ENCODE data around the gene MDP1. TPM values are rescaled to one million over a fixed set of nuclear protein-coding genes. Genes with fewer than 3 reads are reported as not detected.

MDP1 gene
- total and polyA plus RNA-seq, 2 donors (not counting 1 experiment from before 2014, with no cell fraction given): 14.4 to 22.1 TPM

DNA sequence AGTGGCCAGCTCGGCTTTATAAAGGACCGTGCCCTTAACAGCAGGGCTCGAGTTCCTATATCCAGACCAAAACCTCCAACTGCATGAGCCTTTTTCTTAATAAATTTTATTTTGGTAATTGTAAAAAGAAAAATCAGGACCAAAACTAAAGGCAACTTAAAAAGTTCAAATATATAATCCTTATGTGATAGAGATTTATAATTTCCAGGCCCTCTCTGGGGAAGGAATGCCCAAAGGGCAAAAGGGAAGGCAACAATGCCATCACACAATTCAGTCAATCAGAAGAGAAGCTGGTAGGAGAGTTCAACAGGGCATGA is 26.8 kb downstream of the MDP1 start:
- H3K4me1 ChIP-seq (ENCODE audit: control insufficient read depth, extremely low read depth, insufficient read depth, low read length): peaks cover 4% of the 10 kb centered on the region
- H3K27me3 ChIP-seq (ENCODE audit: control insufficient read depth, insufficient read depth, low read length): no peaks in the 10 kb centered on the region
- peaks cover 14% of the 10 kb centered on the region for H3K79me2 ChIP-seq (ENCODE audit: control insufficient read depth, insufficient read depth, low read length)
- peak overlapping the region; percentile 97 for H3K4me2 ChIP-seq (ENCODE audit: extremely low read depth, insufficient read depth, low read length)
- no peaks in the 10 kb centered on the region for H3K9me3 ChIP-seq (ENCODE audit: control insufficient read depth, insufficient read depth, low read depth, low read length)
- no peaks in the 10 kb centered on the region for H4K20me1 ChIP-seq (ENCODE audit: control insufficient read depth, extremely low read depth, insufficient read depth, low read length)
- H3K9ac ChIP-seq (ENCODE audit: insufficient read depth, low read length): peak overlapping the region; percentile 10
- no peak for DNase-seq (ENCODE audit: low read depth in 2 of 2)
- no peak overlapping the region for H2AFZ ChIP-seq (ENCODE audit: low read length)
- peaks cover 27% of the 10 kb centered on the region for H3K36me3 ChIP-seq (ENCODE audit: control insufficient read depth, insufficient read depth, low read length)
- TF ChIP-seq EZH2 (IDR thresholded peaks at IDR 0.05; ENCODE audit: low read length, missing control alignments): no peak
- TF ChIP-seq, protein P1, sequence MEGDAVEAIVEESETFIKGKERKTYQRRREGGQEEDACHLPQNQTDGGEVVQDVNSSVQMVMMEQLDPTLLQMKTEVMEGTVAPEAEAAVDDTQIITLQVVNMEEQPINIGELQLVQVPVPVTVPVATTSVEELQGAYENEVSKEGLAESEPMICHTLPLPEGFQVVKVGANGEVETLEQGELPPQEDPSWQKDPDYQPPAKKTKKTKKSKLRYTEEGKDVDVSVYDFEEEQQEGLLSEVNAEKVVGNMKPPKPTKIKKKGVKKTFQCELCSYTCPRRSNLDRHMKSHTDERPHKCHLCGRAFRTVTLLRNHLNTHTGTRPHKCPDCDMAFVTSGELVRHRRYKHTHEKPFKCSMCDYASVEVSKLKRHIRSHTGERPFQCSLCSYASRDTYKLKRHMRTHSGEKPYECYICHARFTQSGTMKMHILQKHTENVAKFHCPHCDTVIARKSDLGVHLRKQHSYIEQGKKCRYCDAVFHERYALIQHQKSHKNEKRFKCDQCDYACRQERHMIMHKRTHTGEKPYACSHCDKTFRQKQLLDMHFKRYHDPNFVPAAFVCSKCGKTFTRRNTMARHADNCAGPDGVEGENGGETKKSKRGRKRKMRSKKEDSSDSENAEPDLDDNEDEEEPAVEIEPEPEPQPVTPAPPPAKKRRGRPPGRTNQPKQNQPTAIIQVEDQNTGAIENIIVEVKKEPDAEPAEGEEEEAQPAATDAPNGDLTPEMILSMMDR (conservative IDR thresholded peaks at IDR 0.05 in 1 of 2, IDR thresholded peaks at IDR 0.05 in 1 of 2; ENCODE audit: low read depth in 1 of 2, low read length in 2 of 2): no peak
- H3K27ac ChIP-seq (ENCODE audit: insufficient read depth, low read length): peak overlapping the region; percentile 86
- peak overlapping the region in 2 of 4 experiments; percentile 23 to 84 for H3K4me3 ChIP-seq (replicated peaks in 1 of 4; ENCODE audit: control extremely low read depth in 1 of 4, insufficient read depth in 1 of 4, low read depth in 3 of 4, low read length in 4 of 4)

DNA sequence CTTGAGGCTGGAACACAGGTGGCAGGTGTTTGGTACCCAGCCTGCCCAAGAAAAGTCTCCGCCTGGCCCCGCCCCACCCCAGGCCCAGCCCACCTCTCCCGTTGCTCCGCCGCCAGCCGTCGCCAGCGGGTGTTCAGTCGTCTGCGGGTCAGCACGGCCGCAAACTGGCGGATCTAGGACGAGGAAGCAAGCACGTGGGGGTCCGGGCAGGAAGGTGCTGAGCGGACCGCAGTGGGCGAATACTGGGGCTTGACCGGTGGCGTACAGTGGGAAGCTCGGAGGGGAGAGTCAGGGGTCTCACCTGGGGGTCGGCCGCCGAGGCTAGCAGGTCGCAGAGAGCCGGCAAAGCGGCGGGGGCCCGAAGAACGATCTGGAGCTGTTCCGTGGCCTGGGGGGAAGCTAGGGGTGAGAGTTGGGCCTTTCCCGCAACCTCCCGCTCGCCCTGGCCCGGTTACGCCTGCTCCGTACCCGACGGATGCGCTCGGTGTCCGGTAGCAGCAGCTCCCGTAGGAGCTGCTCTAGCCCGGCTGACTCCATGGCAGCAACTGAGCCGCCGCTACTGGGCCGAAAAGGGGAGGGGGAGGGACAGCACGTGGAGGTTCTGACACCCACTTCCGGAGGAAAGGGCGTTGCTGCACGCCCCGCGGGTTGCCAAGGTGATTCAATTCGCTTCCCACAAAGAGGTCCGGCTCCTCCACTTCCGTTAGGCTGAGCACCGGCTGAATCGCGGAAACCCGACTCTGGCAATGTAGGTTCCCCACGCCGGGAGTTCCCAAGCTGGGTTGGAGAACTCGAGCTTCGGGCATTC is 27.4 kb downstream of the MDP1 start, which contains the start of gene IPO4:
Gene IPO4, minus strand, starts transcription at position 566 of the 808 bp plus-strand sequence. Its CDS starts 29 bp downstream, at position 537.
- H3K27me3 ChIP-seq (ENCODE audit: control insufficient read depth, insufficient read depth, low read length): no peaks in the 10 kb centered on the region
- no peaks in the 10 kb centered on the region for H4K20me1 ChIP-seq (ENCODE audit: control insufficient read depth, extremely low read depth, insufficient read depth, low read length)
- H2AFZ ChIP-seq (ENCODE audit: low read length): peak within 1 kb of the TSS; percentile 54
- H3K4me3 ChIP-seq (replicated peaks in 1 of 4; ENCODE audit: control extremely low read depth in 1 of 4, insufficient read depth in 1 of 4, low read depth in 3 of 4, low read length in 4 of 4): peak within 1 kb of the TSS; percentile 78 to 87 (median 82)
- peak; percentile 98 to 99 for DNase-seq (ENCODE audit: low read depth in 2 of 2)
- H3K4me1 ChIP-seq (ENCODE audit: control insufficient read depth, extremely low read depth, insufficient read depth, low read length): peaks cover 4% of the 10 kb centered on the region
- H3K79me2 ChIP-seq (ENCODE audit: control insufficient read depth, insufficient read depth, low read length): peaks cover 14% of the 10 kb centered on the region
- H3K36me3 ChIP-seq (ENCODE audit: control insufficient read depth, insufficient read depth, low read length): peaks cover 29% of the 10 kb centered on the region
- peak within 1 kb of the TSS; percentile 80 for H3K9ac ChIP-seq (ENCODE audit: insufficient read depth, low read length)
- TF ChIP-seq EZH2 (IDR thresholded peaks at IDR 0.05; ENCODE audit: low read length, missing control alignments): no peak
- TF ChIP-seq, protein P1 (conservative IDR thresholded peaks at IDR 0.05 in 1 of 2, IDR thresholded peaks at IDR 0.05 in 1 of 2; ENCODE audit: low read depth in 1 of 2, low read length in 2 of 2): no peak
- H3K9me3 ChIP-seq (ENCODE audit: control insufficient read depth, insufficient read depth, low read depth, low read length): no peaks in the 10 kb centered on the region
- peak within 1 kb of the TSS; percentile 97 for H3K4me2 ChIP-seq (ENCODE audit: extremely low read depth, insufficient read depth, low read length)
- H3K27ac ChIP-seq (ENCODE audit: insufficient read depth, low read length): peak within 1 kb of the TSS; percentile 86

DNA sequence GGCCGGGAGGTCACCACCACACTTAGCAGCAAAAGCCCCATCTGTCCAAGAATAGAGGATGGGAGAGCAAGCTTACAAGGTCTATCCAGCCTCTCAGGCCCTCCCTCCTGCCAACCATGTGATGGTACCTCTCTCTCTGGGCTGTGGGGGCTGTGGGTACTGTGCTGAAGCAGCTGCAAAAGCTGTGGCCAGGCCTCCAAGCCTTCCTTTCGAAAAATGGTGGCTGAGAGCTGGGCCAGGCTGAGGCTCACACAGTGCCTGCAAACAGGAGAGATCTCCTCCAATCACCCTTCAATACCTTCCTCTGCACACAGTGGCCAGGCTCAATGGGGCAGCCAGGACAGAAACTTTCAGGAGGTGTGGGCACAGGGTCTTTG is 28.3 kb downstream of the MDP1 start:
- Histone ChIP-seq H2AFZ (ENCODE audit: low read length) (no peak overlapping the region), H3K4me2 (ENCODE audit: extremely low read depth, insufficient read depth, low read length) (peak overlapping the region; percentile 97), H4K20me1 (ENCODE audit: control insufficient read depth, extremely low read depth, insufficient read depth, low read length) (no peaks in the 10 kb centered on the region), H3K27me3 (ENCODE audit: control insufficient read depth, insufficient read depth, low read length) (no peaks in the 10 kb centered on the region), H3K36me3 (ENCODE audit: control insufficient read depth, insufficient read depth, low read length) (peaks cover 25% of the 10 kb centered on the region), H3K27ac (ENCODE audit: insufficient read depth, low read length) (no peak overlapping the region), H3K9me3 (ENCODE audit: control insufficient read depth, insufficient read depth, low read depth, low read length) (no peaks in the 10 kb centered on the region), H3K4me3 (replicated peaks in 1 of 4; ENCODE audit: control extremely low read depth in 1 of 4, insufficient read depth in 1 of 4, low read depth in 3 of 4, low read length in 4 of 4) (peak overlapping the region; percentile 78 to 87 (median 82)), H3K9ac (ENCODE audit: insufficient read depth, low read length) (no peak overlapping the region), H3K79me2 (ENCODE audit: control insufficient read depth, insufficient read depth, low read length) (peaks cover 10% of the 10 kb centered on the region), H3K4me1 (ENCODE audit: control insufficient read depth, extremely low read depth, insufficient read depth, low read length) (peaks cover 4% of the 10 kb centered on the region)
- TF ChIP-seq, protein P1 (conservative IDR thresholded peaks at IDR 0.05 in 1 of 2, IDR thresholded peaks at IDR 0.05 in 1 of 2; ENCODE audit: low read depth in 1 of 2, low read length in 2 of 2): no peak
- no peak for TF ChIP-seq EZH2 (IDR thresholded peaks at IDR 0.05; ENCODE audit: low read length, missing control alignments)
- no peak for DNase-seq (ENCODE audit: low read depth in 2 of 2)

Data from fibroblast of lung (primary cell).